ENCODE measurements around the gene CEBPE. TPM values are rescaled to one million over a fixed set of nuclear protein-coding genes. Genes with fewer than 3 reads are reported as not detected.

The CEBPE gene
- total RNA-seq, 2 donors from 2014 or later, result not detected

DNA sequence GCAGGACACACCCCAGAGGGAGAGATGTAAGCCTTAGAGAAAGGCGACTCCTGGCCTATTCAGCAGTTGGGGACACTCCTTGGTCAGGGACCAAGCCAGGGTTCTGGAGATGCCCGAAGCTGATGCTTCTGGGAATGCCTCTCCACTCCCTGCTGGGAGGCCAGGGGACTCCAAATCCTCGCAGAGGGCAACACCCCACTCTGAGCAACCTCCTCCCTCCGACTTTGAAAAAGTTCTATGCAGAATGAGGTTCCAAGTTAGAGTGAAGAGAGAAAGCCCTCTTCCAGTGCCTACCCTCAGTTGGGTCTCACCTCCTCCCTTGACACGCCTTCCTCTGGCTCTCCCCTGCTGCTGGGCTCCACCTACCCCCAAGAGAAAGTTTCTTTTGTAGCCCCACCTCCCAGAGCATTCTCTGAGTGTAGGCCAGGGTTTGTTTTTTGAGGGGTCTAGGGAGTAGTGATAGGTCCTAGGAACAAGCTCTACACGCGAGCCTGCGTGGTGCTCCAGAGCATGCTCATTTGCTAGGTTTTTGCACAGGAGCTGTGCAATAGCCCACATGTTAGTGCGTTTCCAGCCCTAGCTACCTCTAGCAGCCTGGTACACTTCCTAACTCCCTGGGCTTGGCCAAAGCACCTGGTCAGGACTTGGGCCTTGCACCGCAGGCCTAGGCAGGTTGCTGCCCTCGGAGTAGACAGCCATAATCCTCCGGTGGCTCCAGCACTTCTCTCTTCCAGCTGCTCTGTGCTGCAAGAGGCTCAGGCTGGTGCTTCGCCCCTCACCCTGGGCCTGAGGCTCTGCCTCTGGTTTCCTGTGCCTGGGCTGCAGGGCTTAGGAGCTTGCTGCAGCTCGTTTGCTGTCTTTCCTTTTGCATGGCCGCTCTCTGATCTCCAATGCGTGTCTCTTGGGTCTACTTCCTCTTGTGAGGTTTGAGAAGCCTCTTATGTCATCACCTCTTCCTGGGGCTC is 590 bp upstream of the CEBPE start:
- Histone ChIP-seq H3K4me3 (no peak overlapping the region), H3K9me3 (no peaks in the 10 kb centered on the region), H3K4me1 (peaks cover 9% of the 10 kb centered on the region), H3K36me3 (replicated peaks in 1 of 2; ENCODE audit: insufficient read depth in 1 of 2, low read depth in 2 of 2) (no peaks in the 10 kb centered on the region), H3K27me3 (no peaks in the 10 kb centered on the region), H3K27ac (no peak overlapping the region)
- ATAC-seq, result no peak
- intact Hi-C loops (cut with DNase I), result loop anchor here (5.0 kb wide), 1 partner anchor 68 kb away; no protein-coding TSS in a partner anchor
- TF ChIP-seq POLR2A (IDR thresholded peaks at IDR 0.05), result no peak
- TF ChIP-seq, protein P1, sequence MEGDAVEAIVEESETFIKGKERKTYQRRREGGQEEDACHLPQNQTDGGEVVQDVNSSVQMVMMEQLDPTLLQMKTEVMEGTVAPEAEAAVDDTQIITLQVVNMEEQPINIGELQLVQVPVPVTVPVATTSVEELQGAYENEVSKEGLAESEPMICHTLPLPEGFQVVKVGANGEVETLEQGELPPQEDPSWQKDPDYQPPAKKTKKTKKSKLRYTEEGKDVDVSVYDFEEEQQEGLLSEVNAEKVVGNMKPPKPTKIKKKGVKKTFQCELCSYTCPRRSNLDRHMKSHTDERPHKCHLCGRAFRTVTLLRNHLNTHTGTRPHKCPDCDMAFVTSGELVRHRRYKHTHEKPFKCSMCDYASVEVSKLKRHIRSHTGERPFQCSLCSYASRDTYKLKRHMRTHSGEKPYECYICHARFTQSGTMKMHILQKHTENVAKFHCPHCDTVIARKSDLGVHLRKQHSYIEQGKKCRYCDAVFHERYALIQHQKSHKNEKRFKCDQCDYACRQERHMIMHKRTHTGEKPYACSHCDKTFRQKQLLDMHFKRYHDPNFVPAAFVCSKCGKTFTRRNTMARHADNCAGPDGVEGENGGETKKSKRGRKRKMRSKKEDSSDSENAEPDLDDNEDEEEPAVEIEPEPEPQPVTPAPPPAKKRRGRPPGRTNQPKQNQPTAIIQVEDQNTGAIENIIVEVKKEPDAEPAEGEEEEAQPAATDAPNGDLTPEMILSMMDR (IDR thresholded peaks at IDR 0.05), result no peak
- DNase-seq, result peak in 1 of 4 donors; percentile 37
- WGBS, 2 donors, result 60 to 69% methylated on average over 16 of the region's 16 CpGs

DNA sequence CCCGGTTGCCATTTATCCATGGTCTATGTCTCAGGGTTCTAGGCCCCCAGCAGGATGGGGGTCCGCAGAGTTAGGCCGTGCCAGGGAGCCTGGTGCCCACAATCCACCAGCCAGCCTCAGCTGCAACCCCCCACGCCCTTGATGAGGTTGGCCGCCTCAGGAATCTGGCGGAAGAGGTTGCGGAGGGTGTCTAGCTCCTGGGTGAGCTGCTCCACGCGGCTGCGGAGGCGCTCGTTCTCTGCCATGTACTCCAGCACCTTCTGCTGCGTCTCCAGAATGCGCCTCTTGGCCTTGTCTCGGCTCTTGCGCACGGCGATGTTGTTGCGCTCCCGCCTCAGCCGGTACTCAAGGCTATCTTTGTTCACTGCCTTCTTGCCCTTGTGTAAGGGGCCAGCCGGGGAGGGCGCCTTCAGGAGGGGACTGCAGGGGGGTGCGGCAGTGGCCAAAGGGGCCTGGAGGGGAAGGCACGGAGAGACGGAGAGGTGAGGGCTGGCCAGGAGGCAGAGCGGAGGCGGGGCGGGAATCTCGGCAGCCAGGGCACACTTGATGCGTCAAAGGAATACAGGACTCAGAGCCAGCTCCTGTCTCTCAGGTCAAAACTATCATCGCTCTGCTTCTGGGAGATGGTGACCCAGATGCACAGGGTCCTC is 1.6 kb downstream of the CEBPE start:
- 72% methylated on average over 24 to 32 of the region's 32 CpGs for WGBS, 2 donors
- Histone ChIP-seq H3K27me3 (peaks cover 0 to 7% of the 10 kb centered on the region in 2 donors), H3K36me3 (replicated peaks in 1 of 2; ENCODE audit: insufficient read depth in 1 of 2, low read depth in 2 of 2) (no peaks in the 10 kb centered on the region), H3K27ac (no peak overlapping the region), H3K4me1 (no peaks in the 10 kb centered on the region), H3K4me3 (no peak overlapping the region), H3K9me3 (no peaks in the 10 kb centered on the region)
- ATAC-seq, result no peak
- no peak for DNase-seq
- no peak for TF ChIP-seq POLR2A (IDR thresholded peaks at IDR 0.05)
- TF ChIP-seq, protein P1 (IDR thresholded peaks at IDR 0.05), result no peak
- intact Hi-C loops (cut with DNase I), result loop anchor here (5.0 kb wide), 1 partner anchor 70 kb away; no protein-coding TSS in a partner anchor

DNA sequence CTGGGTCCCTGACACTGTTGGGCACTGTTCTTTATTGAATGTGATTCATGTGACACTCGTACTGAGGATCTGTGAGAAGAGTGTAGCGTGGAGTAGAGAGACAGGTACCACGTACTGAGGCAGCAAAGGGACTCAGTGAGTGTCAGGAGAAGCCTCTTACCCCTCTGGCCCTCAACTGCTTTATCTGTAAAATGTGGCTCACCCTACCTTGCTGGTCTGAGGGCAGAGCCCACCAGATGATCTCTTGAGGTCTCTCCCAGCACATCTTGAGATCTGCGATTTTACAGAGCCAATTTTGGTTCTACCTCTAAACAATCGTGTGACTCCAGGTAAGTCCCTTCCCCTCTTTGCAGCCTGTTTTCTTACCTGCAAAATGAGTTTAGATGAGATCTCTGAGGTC is 3.1 kb downstream of the CEBPE start:
- no peaks in the 10 kb centered on the region for H3K4me1 ChIP-seq
- no peak overlapping the region for H3K4me3 ChIP-seq
- no peaks in the 10 kb centered on the region for H3K36me3 ChIP-seq (replicated peaks in 1 of 2; ENCODE audit: insufficient read depth in 1 of 2, low read depth in 2 of 2)
- intact Hi-C loops (cut with DNase I), result loop anchor here (5.0 kb wide), 1 partner anchor 71 kb away; no protein-coding TSS in a partner anchor
- ATAC-seq (no peak), DNase-seq (no peak)
- H3K9me3 ChIP-seq, result no peaks in the 10 kb centered on the region
- H3K27ac ChIP-seq, result no peak overlapping the region
- peaks cover 0 to 7% of the 10 kb centered on the region in 2 donors for H3K27me3 ChIP-seq
- 58 to 72% methylated on average over 5 of the region's 5 CpGs for WGBS, 2 donors
- no peak for TF ChIP-seq POLR2A (IDR thresholded peaks at IDR 0.05)
- TF ChIP-seq, protein P1 (IDR thresholded peaks at IDR 0.05), result no peak

DNA sequence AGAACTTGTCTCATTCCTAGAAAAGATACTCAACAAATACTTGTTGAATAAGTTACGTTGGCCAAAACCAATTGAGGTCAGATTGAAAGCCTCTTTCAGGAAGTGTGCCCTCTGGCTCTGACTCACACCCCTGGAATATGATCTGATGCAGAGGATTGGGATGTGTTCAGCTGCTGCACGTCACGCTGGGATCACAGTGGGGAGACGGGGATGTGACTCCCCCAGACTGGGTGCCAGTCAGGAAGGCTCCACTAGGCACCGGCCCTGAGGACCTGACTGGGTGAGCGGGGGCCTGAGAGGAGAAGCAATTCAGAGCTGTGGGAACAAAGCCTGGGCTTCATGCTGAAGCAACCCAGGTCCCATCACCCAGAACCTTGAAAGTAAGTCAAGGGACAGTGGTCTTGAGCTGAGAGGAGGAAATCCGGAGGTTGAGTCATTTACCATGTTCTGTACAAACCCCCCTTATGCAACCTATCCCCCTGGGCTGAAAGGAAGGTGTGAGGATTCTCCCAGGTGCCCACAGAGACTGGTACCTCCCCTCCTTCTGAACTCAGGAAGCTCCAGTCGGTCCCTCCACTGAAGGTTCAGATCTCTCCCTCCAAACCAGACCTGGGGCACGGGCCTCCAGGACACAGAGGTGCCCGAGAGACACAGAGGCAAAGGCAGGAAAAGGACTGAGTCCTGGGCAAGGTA is 3.9 kb downstream of the CEBPE start:
- DNase-seq, result peak in 1 of 4 donors; percentile 29
- Histone ChIP-seq H3K4me3 (no peak overlapping the region), H3K27ac (no peak overlapping the region), H3K27me3 (peaks cover 0 to 7% of the 10 kb centered on the region in 2 donors), H3K36me3 (replicated peaks in 1 of 2; ENCODE audit: insufficient read depth in 1 of 2, low read depth in 2 of 2) (no peaks in the 10 kb centered on the region), H3K4me1 (no peaks in the 10 kb centered on the region), H3K9me3 (no peaks in the 10 kb centered on the region)
- TF ChIP-seq, protein P1 (IDR thresholded peaks at IDR 0.05), result no peak
- TF ChIP-seq POLR2A (IDR thresholded peaks at IDR 0.05), result no peak
- 62 to 77% methylated on average over 7 to 10 of the region's 10 CpGs for WGBS, 2 donors
- no peak for ATAC-seq
- intact Hi-C loops (cut with DNase I), result loop anchor here (5.0 kb wide), 1 partner anchor 72 kb away; no protein-coding TSS in a partner anchor

Data from body of pancreas (tissue), 4 donors.